GM12878 (cell line): ENCODE measurements around the gene DPF3. TPM values are rescaled to one million over a fixed set of nuclear protein-coding genes. Genes with fewer than 3 reads are reported as not detected.

Experiments used
- ATAC-seq: fragments of 200-7000 bp; cut with Tn5 transposase; 3 replicates; pipeline ENCODE4 v1.9.1; 2020; ENCODE audit warnings: mild to moderate bottlenecking, moderate library complexity
- BruUV-seq: library from RNA; stranded (reverse); fragments of 400-500 nt; replicated peaks from 2 replicates; lab custom pipeline; 2021; lab: Mats Ljungman, UMichigan
- CTCF ChIA-PET: fragments of 300-600 bp; sonication (Branson Sonifier 250); formaldehyde crosslinking; extraction: SDS; loops from one replicate; lab custom pipeline; 2021; ENCODE audit warnings: inconsistent platforms; lab: Yijun Ruan, JAX
- POLR2A ChIA-PET: fragments of 350-600 bp; formaldehyde crosslinking; extraction: SDS; loops from one replicate; lab custom pipeline; 2021; ENCODE audit warnings: inconsistent platforms; lab: Charles Lee
- RAD21 ChIA-PET: fragments of 300-600 bp; sonication (Branson Sonifier 250); formaldehyde crosslinking; loops from one replicate; lab custom pipeline; 2023; ENCODE audit warnings: antibody characterized with exemption; ENCODE audit not compliant: unreplicated experiment; lab: Charles Lee
- SMC1A ChIA-PET: fragments of 300-600 bp; sonication (Branson Sonifier 250); formaldehyde crosslinking; loops from one replicate; lab custom pipeline; 2023; ENCODE audit not compliant: unreplicated experiment, uncharacterized antibody; lab: Charles Lee
- DNase-seq: peaks from one replicate; pipeline ENCODE4 v3.0.0-alpha.2; 2011; ENCODE audit warnings: low read depth, low spot score
- FAIRE-seq: peaks from 3 replicates; lab custom pipeline; 2011; peaks lifted over from hg19 to GRCh38; lab: Jason Lieb, UNC
- H2AFZ ChIP-seq: 2 replicates; pipeline ENCODE4 v1.6.0; 2011; ENCODE audit warnings: low read depth, low read length, control low read depth; ENCODE audit not compliant: control insufficient read depth
- H3K27ac ChIP-seq: 2 replicates; pipeline ENCODE4 v1.5.1; 2011; ENCODE audit warnings: control low read depth; ENCODE audit not compliant: control insufficient read depth, insufficient read depth
- H3K27me3 ChIP-seq, 2 experiments: replicated peaks in 1 of 2; 2 replicates each; pipeline versions ENCODE4 v1.6.0 to v1.6.1; 2011; ENCODE audit warnings: low read length in 1 of 2; ENCODE audit not compliant: control insufficient read depth in 2 of 2, insufficient read depth in 2 of 2
- H3K36me3 ChIP-seq, 2 experiments: 2 replicates each; pipeline ENCODE4 v1.5.1; 2011; ENCODE audit warnings: low read length in 1 of 2; ENCODE audit not compliant: control insufficient read depth in 2 of 2, insufficient read depth in 2 of 2
- H3K4me1 ChIP-seq: 2 replicates; pipeline ENCODE4 v1.6.1; 2011; ENCODE audit warnings: mild to moderate bottlenecking, low read length, moderate library complexity, mixed read lengths; ENCODE audit not compliant: control insufficient read depth, insufficient read depth
- H3K4me2 ChIP-seq: 2 replicates; pipeline ENCODE4 v1.6.0; 2011; ENCODE audit warnings: control low read depth; ENCODE audit not compliant: control insufficient read depth, insufficient read depth
- H3K4me3 ChIP-seq: fragments of 200-600 bp; sonication (generic); 2 replicates; pipeline ENCODE4 v1.5.1; 2016
- H3K79me2 ChIP-seq: 2 replicates; pipeline ENCODE4 v1.6.0; 2011; ENCODE audit warnings: low read length; ENCODE audit not compliant: control insufficient read depth, insufficient read depth
- H3K9ac ChIP-seq: 2 replicates; pipeline ENCODE4 v1.8.0; 2011; ENCODE audit warnings: low read length, control low read depth, mixed read lengths; ENCODE audit not compliant: control insufficient read depth, insufficient read depth
- H3K9me3 ChIP-seq: replicated peaks from 3 replicates; pipeline ENCODE4 v1.5.1; 2011; ENCODE audit warnings: mild to moderate bottlenecking, low read length; ENCODE audit not compliant: control insufficient read depth, insufficient read depth
- H4K20me1 ChIP-seq: 2 replicates; pipeline ENCODE4 v1.6.0; 2011; ENCODE audit not compliant: control insufficient read depth, insufficient read depth
- BCL11A ChIP-seq: IDR thresholded peaks from 2 replicates; pipeline ENCODE4 v1.6.1; 2011; ENCODE audit warnings: low read depth, low read length
- GABPA ChIP-seq: IDR thresholded peaks from 2 replicates; pipeline ENCODE4 v1.6.1; 2014; ENCODE audit warnings: antibody characterized with exemption, low read depth, mild to moderate bottlenecking, inconsistent platforms
- NBN ChIP-seq: fragments of 450-650 bp; IDR thresholded peaks from 2 replicates; pipeline ENCODE4 v1.6.1; 2016
- NR2C1 ChIP-seq: fragments of 450-650 bp; IDR thresholded peaks from 2 replicates; pipeline ENCODE4 v1.6.1; 2017; ENCODE audit warnings: antibody characterized with exemption, mild to moderate bottlenecking, moderate library complexity
- NRF1 ChIP-seq: conservative IDR thresholded peaks from 2 replicates; pipeline ENCODE4 v1.6.1; 2011; ENCODE audit warnings: mild to moderate bottlenecking, low read depth, low read length, improper control_type of control experiment
- RAD21 ChIP-seq: IDR thresholded peaks from 2 replicates; pipeline ENCODE4 v1.6.1; 2011; ENCODE audit warnings: mild to moderate bottlenecking, low read depth, low read length, moderate library complexity; ENCODE audit not compliant: insufficient read depth
- RELA ChIP-seq: fragments of 450-650 bp; IDR thresholded peaks from 2 replicates; pipeline ENCODE4 v1.8.0; 2014; ENCODE audit warnings: borderline replicate concordance; ENCODE audit not compliant: partially characterized antibody
- SRF ChIP-seq, 2 experiments: IDR thresholded peaks; 2 replicates each; pipeline ENCODE4 v1.6.1; 2011; ENCODE audit warnings: low read depth in 2 of 2, low read length in 2 of 2, mild to moderate bottlenecking in 1 of 2, moderate library complexity in 1 of 2
- WGBS: methylation state at CpG from one replicate; pipeline ENCODE4 v1.1.6; 2016; ENCODE audit warnings: low lambda C conversion rate; ENCODE audit not compliant: insufficient replicate concordance, insufficient coverage; ENCODE audit errors: missing lambda C conversion rate; 5-methylcytosine and 5-hydroxymethylcytosine counted together
- in situ Hi-C: fragments of 300-500 bp; cut with MboI; formaldehyde crosslinking; loops from 9 replicates; pipeline ENCODE4 v1.14.3; 2018; ENCODE audit warnings: mixed read lengths
- intact Hi-C: fragments of 100-400 bp; cut with micrococcal nuclease; formaldehyde crosslinking; loops from one replicate; pipeline ENCODE4 v1.14.2; 2022; ENCODE audit not compliant: unreplicated experiment
- polyA plus RNA-seq, 11 experiments: library from polyadenylated mRNA; depleted of rRNA in 4 of 11; unstranded in 6 of 11; stranded (reverse) in 5 of 11; fragments of >200 nt; fragmentation: Nextera tagmentation in 4 of 11; fragmentation: Illumina TruSeq in 1 of 11; extraction: Ambion mirVana in 4 of 11; extraction: Trizol in 1 of 11; gene quantifications; 1 replicate in 1 of 11; 2 replicates in 10 of 11; pipeline versions ENCODE4 v1.2.1 to v1.2.3, GENCODE V29; 2011 to 2016; ENCODE audit warnings: inconsistent platforms in 2 of 11, missing spikeins in 2 of 11, low read depth in 1 of 11
- total RNA-seq, 4 experiments: library from RNA; depleted of rRNA in 3 of 4; stranded (reverse); fragments of >200 nt in 3 of 4; fragmentation: Illumina TruSeq in 1 of 4; extraction: Trizol in 1 of 4; gene quantifications; 2 replicates each; pipeline versions ENCODE4 v1.2.1 to v1.2.3, GENCODE V29; 2013 to 2021
- TF ChIP-seq, protein P1 (sequence below): fragments of 450-650 bp; IDR thresholded peaks from 2 replicates; pipeline ENCODE4 v1.6.1; 2016; ENCODE audit warnings: mild to moderate bottlenecking, moderate library complexity, borderline replicate concordance

Gene DPF3
- total and polyA plus RNA-seq, 10 of the 15 experiments (the other 5 are each of a cell fraction or from before 2014, with no cell fraction given) = 0.69 to 8.0 (median 2.2) TPM

GRCh38 chr14:72830356-72830755 lies 63.5 kb downstream of the DPF3 start:
- POLR2A ChIA-PET = no interaction called here
- no peak overlapping the region for H3K9ac ChIP-seq
- H3K4me2 ChIP-seq = no peak overlapping the region
- H3K4me1 ChIP-seq = no peaks in the 10 kb centered on the region
- DNase-seq (no peak), ATAC-seq (no peak), FAIRE-seq (no peak)
- CTCF ChIA-PET = no interaction called here
- H3K4me3 ChIP-seq = no peak overlapping the region
- 73% methylated on average over 4 of the region's 4 CpGs for WGBS
- H3K27me3 ChIP-seq = no peaks in the 10 kb centered on the region
- no peaks in the 10 kb centered on the region for H3K79me2 ChIP-seq
- RAD21 ChIA-PET = no interaction called here
- no peak overlapping the region for H2AFZ ChIP-seq
- in situ Hi-C loops = no loop called here
- 0 out of 2 replicates have a peak, but pooled peaks cover 2% of the 10 kb centered on the region for H4K20me1 ChIP-seq
- no peaks in the 10 kb centered on the region for H3K36me3 ChIP-seq
- no peak overlapping the region for H3K27ac ChIP-seq
- SMC1A ChIA-PET = no interaction called here
- H3K9me3 ChIP-seq = no peaks in the 10 kb centered on the region
- no TSS peak for BruUV-seq
- no peak for TF ChIP-seq RAD21
- TF ChIP-seq GABPA = no peak
- TF ChIP-seq NR2C1 = no peak
- TF ChIP-seq BCL11A = no peak
- TF ChIP-seq, protein P1, sequence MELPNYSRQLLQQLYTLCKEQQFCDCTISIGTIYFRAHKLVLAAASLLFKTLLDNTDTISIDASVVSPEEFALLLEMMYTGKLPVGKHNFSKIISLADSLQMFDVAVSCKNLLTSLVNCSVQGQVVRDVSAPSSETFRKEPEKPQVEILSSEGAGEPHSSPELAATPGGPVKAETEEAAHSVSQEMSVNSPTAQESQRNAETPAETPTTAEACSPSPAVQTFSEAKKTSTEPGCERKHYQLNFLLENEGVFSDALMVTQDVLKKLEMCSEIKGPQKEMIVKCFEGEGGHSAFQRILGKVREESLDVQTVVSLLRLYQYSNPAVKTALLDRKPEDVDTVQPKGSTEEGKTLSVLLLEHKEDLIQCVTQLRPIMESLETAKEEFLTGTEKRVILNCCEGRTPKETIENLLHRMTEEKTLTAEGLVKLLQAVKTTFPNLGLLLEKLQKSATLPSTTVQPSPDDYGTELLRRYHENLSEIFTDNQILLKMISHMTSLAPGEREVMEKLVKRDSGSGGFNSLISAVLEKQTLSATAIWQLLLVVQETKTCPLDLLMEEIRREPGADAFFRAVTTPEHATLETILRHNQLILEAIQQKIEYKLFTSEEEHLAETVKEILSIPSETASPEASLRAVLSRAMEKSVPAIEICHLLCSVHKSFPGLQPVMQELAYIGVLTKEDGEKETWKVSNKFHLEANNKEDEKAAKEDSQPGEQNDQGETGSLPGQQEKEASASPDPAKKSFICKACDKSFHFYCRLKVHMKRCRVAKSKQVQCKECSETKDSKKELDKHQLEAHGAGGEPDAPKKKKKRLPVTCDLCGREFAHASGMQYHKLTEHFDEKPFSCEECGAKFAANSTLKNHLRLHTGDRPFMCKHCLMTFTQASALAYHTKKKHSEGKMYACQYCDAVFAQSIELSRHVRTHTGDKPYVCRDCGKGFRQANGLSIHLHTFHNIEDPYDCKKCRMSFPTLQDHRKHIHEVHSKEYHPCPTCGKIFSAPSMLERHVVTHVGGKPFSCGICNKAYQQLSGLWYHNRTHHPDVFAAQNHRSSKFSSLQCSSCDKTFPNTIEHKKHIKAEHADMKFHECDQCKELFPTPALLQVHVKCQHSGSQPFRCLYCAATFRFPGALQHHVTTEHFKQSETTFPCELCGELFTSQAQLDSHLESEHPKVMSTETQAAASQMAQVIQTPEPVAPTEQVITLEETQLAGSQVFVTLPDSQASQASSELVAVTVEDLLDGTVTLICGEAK = no peak
- TF ChIP-seq NBN = no peak
- no peak for TF ChIP-seq SRF (IDR thresholded peaks at IDR 0.05; ENCODE audit: low read depth in 2 of 2, low read length in 2 of 2)
- no peak for TF ChIP-seq RELA
- TF ChIP-seq NRF1 = no peak
- intact Hi-C loops = no loop called here
